Neural cell (in vitro differentiated cells): ENCODE results near the gene CCDC60. TPM values are rescaled to one million over a fixed set of nuclear protein-coding genes. Genes with fewer than 3 reads are reported as not detected.

Source experiments
- H2AFZ ChIP-seq: fragments of 200-600, 300-800 bp; sonication (generic), shearing (Covaris generic); 2 replicates; pipeline ENCODE4 v1.6.0; 2014; ENCODE audit warnings: low read depth, mild to moderate bottlenecking, antibody characterized with exemption, low read length, moderate library complexity
- H3F3A ChIP-seq: fragments of 200-600 bp; shearing (Covaris generic); 2 replicates; pipeline ENCODE4 v1.6.1; 2016; ENCODE audit warnings: mild to moderate bottlenecking, moderate library complexity, mixed read lengths, antibody characterized with exemption, low read length; ENCODE audit not compliant: insufficient read depth, poor library complexity, severe bottlenecking
- H3K27ac ChIP-seq: fragments of 200-600, 300-800 bp; sonication (generic), shearing (Covaris generic); 2 replicates; pipeline ENCODE4 v1.5.1; 2014; ENCODE audit warnings: mild to moderate bottlenecking, low read length, moderate library complexity
- H3K27me3 ChIP-seq: fragments of 300-800, 200-600 bp; sonication (generic), shearing (Covaris generic); 2 replicates; pipeline ENCODE4 v1.6.0; 2014; ENCODE audit warnings: mild to moderate bottlenecking, low read depth, low read length, moderate library complexity; ENCODE audit not compliant: insufficient read depth
- H3K36me3 ChIP-seq: fragments of 300-800, 200-600 bp; sonication (generic), shearing (Covaris generic); 2 replicates; pipeline ENCODE4 v1.5.1; 2014; ENCODE audit warnings: mild to moderate bottlenecking, antibody characterized with exemption, low read length, moderate library complexity; ENCODE audit not compliant: insufficient read depth
- H3K4me2 ChIP-seq: fragments of 300-800, 200-600 bp; sonication (generic), shearing (Covaris generic); 2 replicates; pipeline ENCODE4 v1.6.0; 2014; ENCODE audit warnings: mild to moderate bottlenecking, low read length
- H3K4me3 ChIP-seq: fragments of 300-800, 200-600 bp; sonication (generic), shearing (Covaris generic); 2 replicates; pipeline ENCODE4 v1.5.1; 2014; ENCODE audit warnings: mild to moderate bottlenecking, low read length, moderate library complexity
- H3K79me2 ChIP-seq: fragments of 200-600 bp; shearing (Covaris generic); replicated peaks from 2 replicates; pipeline ENCODE4 v1.6.0; 2014; ENCODE audit warnings: mild to moderate bottlenecking, low read length, moderate library complexity; ENCODE audit not compliant: insufficient read depth
- H3K9ac ChIP-seq: fragments of 300-800, 200-600 bp; sonication (generic), shearing (Covaris generic); 2 replicates; pipeline ENCODE4 v1.6.1; 2016; ENCODE audit warnings: mild to moderate bottlenecking, low read length, mixed read lengths
- H3K9me2 ChIP-seq: fragments of 200-600 bp; shearing (Covaris generic); 2 replicates; pipeline ENCODE4 v1.6.1; 2016; ENCODE audit warnings: mild to moderate bottlenecking, low read length, mixed read lengths; ENCODE audit not compliant: insufficient read depth
- H3K9me3 ChIP-seq: fragments of 200-600, 300-800 bp; sonication (generic), shearing (Covaris generic); 2 replicates; pipeline ENCODE4 v1.6.1; 2016; ENCODE audit warnings: mild to moderate bottlenecking, mixed run types, low read length, moderate library complexity, mixed read lengths
- H4K20me1 ChIP-seq: fragments of 200-600 bp; shearing (Covaris generic); 2 replicates; pipeline ENCODE4 v1.6.1; 2016; ENCODE audit warnings: mild to moderate bottlenecking, mixed run types; ENCODE audit not compliant: insufficient read depth
- EP300 ChIP-seq: fragments of 450-650 bp; conservative IDR thresholded peaks from 2 replicates; pipeline ENCODE4 v1.6.1; 2014; ENCODE audit warnings: antibody characterized with exemption, mild to moderate bottlenecking, moderate library complexity; ENCODE audit not compliant: poor library complexity, severe bottlenecking
- EZH2 ChIP-seq: fragments of 200-600, 300-800 bp; shearing (Covaris generic), sonication (generic); IDR thresholded peaks from 2 replicates; pipeline ENCODE4 v1.6.1; 2014; ENCODE audit warnings: antibody characterized with exemption, low read length, borderline replicate concordance, mild to moderate bottlenecking; ENCODE audit not compliant: insufficient read depth, poor library complexity, severe bottlenecking
- MXI1 ChIP-seq: fragments of 450-650 bp; conservative IDR thresholded peaks from 2 replicates; pipeline ENCODE4 v1.6.1; 2014; ENCODE audit warnings: antibody characterized with exemption, mild to moderate bottlenecking; ENCODE audit not compliant: poor library complexity, severe bottlenecking
- POLR2AphosphoS5 ChIP-seq: IDR thresholded peaks from 2 replicates; pipeline ENCODE4 v1.6.1; 2012
- RAD21 ChIP-seq: fragments of 450-650 bp; conservative IDR thresholded peaks from 2 replicates; pipeline ENCODE4 v1.6.1; 2014; ENCODE audit warnings: antibody characterized with exemption, mild to moderate bottlenecking, moderate library complexity
- SMC3 ChIP-seq: fragments of 450-650 bp; conservative IDR thresholded peaks from 2 replicates; pipeline ENCODE4 v1.6.1; 2014; ENCODE audit warnings: antibody characterized with exemption, mild to moderate bottlenecking, moderate library complexity; ENCODE audit not compliant: poor library complexity
- TAF1 ChIP-seq: IDR thresholded peaks from 2 replicates; pipeline ENCODE4 v1.6.1; 2012; ENCODE audit warnings: low read depth
- polyA plus RNA-seq: library from polyadenylated mRNA; depleted of rRNA; stranded (reverse); fragments of >200 nt; gene quantifications from 2 replicates; pipeline ENCODE4 v1.2.3, GENCODE V29; 2014
- TF ChIP-seq, protein P1 (sequence below): IDR thresholded peaks from 2 replicates; pipeline ENCODE4 v1.6.1; 2012; ENCODE audit warnings: borderline replicate concordance
- TF ChIP-seq, protein P2 (sequence below): fragments of 450-650 bp; IDR thresholded peaks from 2 replicates; pipeline ENCODE4 v1.5.1; 2014; ENCODE audit warnings: antibody characterized with exemption, mild to moderate bottlenecking, moderate library complexity; ENCODE audit not compliant: poor library complexity, severe bottlenecking

The CCDC60 gene
- polyA plus RNA-seq, 1 donor from 2014 or later = not detected

DNA sequence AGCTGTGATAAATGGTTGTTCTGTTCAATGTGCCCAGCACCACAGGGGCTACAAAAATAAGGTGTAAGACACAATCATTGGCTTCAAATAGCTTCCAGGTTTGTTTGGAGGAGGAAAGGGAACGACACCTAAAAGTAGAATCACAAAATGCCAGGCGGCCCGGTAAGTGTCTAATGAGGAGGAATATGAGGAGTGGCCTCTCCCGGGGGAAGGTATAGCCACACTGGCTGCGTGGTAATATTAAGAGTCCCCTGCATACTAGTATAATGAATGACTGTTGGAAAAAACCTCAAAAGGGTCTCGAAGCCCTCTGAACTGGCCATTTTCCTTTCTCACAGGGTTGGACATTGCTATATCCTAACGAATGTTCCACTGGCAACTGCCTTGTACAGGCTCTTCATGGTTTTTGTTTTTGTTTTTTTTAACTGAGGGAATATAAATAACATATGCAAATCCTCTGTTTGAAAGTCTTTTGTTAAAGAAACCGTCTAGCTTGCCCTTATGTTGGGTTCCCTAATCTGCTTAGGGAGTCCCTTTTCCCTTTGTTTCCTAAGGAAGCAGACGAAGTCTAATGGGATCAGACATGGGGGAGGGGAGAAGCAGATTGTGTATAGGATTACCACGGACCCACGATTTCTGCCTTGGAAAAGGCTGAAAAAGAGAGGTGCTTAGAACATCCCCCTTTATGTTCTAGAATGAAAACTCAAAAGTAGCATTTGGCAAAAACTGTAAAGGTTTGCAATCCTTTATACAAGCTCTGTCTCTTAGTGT, 4.2 kb downstream of the CCDC60 start:
- H2AFZ ChIP-seq = no peak overlapping the region
- H3K9me2 ChIP-seq = no peaks in the 10 kb centered on the region
- no peak overlapping the region for H3K27ac ChIP-seq
- H3K4me2 ChIP-seq = no peak overlapping the region
- no peak overlapping the region for H3K4me3 ChIP-seq
- TF ChIP-seq TAF1 = no peak
- TF ChIP-seq RAD21 = no peak
- TF ChIP-seq, protein P1, sequence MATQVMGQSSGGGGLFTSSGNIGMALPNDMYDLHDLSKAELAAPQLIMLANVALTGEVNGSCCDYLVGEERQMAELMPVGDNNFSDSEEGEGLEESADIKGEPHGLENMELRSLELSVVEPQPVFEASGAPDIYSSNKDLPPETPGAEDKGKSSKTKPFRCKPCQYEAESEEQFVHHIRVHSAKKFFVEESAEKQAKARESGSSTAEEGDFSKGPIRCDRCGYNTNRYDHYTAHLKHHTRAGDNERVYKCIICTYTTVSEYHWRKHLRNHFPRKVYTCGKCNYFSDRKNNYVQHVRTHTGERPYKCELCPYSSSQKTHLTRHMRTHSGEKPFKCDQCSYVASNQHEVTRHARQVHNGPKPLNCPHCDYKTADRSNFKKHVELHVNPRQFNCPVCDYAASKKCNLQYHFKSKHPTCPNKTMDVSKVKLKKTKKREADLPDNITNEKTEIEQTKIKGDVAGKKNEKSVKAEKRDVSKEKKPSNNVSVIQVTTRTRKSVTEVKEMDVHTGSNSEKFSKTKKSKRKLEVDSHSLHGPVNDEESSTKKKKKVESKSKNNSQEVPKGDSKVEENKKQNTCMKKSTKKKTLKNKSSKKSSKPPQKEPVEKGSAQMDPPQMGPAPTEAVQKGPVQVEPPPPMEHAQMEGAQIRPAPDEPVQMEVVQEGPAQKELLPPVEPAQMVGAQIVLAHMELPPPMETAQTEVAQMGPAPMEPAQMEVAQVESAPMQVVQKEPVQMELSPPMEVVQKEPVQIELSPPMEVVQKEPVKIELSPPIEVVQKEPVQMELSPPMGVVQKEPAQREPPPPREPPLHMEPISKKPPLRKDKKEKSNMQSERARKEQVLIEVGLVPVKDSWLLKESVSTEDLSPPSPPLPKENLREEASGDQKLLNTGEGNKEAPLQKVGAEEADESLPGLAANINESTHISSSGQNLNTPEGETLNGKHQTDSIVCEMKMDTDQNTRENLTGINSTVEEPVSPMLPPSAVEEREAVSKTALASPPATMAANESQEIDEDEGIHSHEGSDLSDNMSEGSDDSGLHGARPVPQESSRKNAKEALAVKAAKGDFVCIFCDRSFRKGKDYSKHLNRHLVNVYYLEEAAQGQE = no peak
- TF ChIP-seq EZH2 = no peak
- no peak for TF ChIP-seq EP300
- TF ChIP-seq SMC3 = no peak
- TF ChIP-seq MXI1 = no peak
- TF ChIP-seq, protein P2, sequence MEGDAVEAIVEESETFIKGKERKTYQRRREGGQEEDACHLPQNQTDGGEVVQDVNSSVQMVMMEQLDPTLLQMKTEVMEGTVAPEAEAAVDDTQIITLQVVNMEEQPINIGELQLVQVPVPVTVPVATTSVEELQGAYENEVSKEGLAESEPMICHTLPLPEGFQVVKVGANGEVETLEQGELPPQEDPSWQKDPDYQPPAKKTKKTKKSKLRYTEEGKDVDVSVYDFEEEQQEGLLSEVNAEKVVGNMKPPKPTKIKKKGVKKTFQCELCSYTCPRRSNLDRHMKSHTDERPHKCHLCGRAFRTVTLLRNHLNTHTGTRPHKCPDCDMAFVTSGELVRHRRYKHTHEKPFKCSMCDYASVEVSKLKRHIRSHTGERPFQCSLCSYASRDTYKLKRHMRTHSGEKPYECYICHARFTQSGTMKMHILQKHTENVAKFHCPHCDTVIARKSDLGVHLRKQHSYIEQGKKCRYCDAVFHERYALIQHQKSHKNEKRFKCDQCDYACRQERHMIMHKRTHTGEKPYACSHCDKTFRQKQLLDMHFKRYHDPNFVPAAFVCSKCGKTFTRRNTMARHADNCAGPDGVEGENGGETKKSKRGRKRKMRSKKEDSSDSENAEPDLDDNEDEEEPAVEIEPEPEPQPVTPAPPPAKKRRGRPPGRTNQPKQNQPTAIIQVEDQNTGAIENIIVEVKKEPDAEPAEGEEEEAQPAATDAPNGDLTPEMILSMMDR = no peak
- TF ChIP-seq POLR2AphosphoS5 = no peak
- H3F3A ChIP-seq = no peaks in the 10 kb centered on the region
- H3K79me2 ChIP-seq = no peaks in the 10 kb centered on the region
- H3K9ac ChIP-seq = no peak overlapping the region
- H3K9me3 ChIP-seq = no peaks in the 10 kb centered on the region
- H3K36me3 ChIP-seq = no peaks in the 10 kb centered on the region
- no peaks in the 10 kb centered on the region for H4K20me1 ChIP-seq
- no peaks in the 10 kb centered on the region for H3K27me3 ChIP-seq

DNA sequence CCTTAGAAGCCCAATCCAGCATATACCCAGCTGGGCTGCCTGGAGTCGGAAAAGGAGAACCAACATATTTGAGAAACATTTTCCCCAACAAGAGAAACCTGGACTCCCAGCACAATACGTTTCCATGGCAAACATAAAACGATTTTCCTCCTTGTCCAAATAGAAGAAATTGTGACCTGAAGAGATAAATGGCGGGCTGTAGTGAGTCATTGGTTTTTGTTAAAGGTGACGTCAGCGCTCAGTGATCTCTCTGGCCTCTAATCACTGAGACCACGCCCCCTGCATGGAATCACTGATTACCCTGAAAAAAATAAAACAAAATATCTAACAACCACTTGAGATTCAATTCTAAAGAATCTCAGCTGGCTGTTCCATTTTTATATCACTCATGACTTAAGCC, 6.0 kb downstream of the CCDC60 start:
- TF ChIP-seq EZH2 (no peak), POLR2AphosphoS5 (no peak), TAF1 (no peak), MXI1 (no peak), RAD21 (no peak), EP300 (no peak), SMC3 (no peak)
- TF ChIP-seq, protein P2 = no peak
- TF ChIP-seq, protein P1 = no peak
- no peaks in the 10 kb centered on the region for H4K20me1 ChIP-seq
- no peak overlapping the region for H3K4me2 ChIP-seq
- H2AFZ ChIP-seq = no peak overlapping the region
- H3K9ac ChIP-seq = no peak overlapping the region
- H3K36me3 ChIP-seq = no peaks in the 10 kb centered on the region
- no peaks in the 10 kb centered on the region for H3K9me2 ChIP-seq
- no peak overlapping the region for H3K4me3 ChIP-seq
- no peaks in the 10 kb centered on the region for H3K79me2 ChIP-seq
- H3K9me3 ChIP-seq = no peaks in the 10 kb centered on the region
- H3K27me3 ChIP-seq = no peaks in the 10 kb centered on the region
- H3K27ac ChIP-seq = no peak overlapping the region
- no peaks in the 10 kb centered on the region for H3F3A ChIP-seq
